Activated CD4-positive, alpha-beta T cell treated with anti-CD3 and anti-CD28 coated beads, Interleukin-2, amount 50 U/mL, for 1 hour (primary cell): Measurements from ENCODE around the gene ENTPD8.
A peak's percentile ranks its signal among the peaks of the same experiment; 100 is the strongest.
"Not testable (repeated sequence)": the region's sequence is repeated elsewhere in the genome, so short reads cannot be mapped to it uniquely, and the experiment has no call there.

ENCODE experiments used
- DNase-seq: peaks from one replicate; pipeline ENCODE4 v3.0.0-alpha.2; 2020

ENTPD8 gene

DNA sequence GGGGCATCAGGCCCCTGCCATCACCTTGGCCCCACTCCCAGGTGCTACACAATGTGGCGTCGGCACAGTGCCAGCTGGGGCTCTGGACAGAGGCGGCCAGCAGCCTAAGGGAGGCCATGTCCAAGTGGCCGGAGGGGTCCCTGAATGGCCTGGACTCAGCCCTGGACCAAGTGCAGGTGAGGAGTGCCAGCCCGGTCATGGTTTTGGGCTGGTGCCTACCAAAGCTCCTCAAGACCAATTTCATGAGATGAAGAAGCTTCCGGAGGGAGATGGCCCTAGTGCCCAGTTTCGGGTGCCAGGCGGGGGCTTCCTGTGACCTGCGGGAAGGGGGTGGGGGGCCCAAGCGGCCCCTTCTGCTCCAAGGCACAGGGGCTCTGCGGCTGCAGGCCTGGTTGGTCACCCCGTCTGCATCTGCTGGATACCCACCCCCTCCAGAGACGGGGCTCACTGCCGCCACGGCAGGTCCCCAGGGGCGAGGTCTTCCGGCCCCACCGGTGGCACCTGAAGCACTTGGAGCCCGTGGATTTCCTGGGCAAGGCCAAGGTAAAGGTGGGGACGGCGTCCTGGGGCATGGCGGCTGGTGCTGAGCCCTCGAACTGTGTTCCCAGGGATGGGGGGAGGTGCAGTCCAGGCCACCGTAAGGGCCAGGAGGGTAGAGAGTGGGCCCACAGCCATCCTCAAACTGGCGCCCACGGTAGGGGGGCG lies 12.2 kb downstream of the ENTPD8 start:
- DNase-seq = no peak

DNA sequence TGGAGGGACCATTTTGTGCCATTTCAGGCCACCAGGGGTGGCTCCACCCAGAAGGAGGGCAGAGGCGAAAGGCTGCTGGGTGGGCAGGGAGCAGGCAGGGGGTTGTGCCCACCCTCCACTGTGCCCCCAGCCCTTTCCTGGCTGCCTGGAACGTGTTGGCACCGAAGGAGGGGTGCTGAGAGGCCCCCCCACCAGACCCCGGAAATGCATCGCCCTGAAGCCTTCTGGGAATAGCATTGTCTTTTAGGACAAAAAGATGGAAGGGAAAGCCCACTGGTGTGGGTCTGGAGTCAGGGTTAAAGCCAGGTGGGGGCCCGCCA lies 12.9 kb downstream of the ENTPD8 start:
- DNase-seq = no peak

DNA sequence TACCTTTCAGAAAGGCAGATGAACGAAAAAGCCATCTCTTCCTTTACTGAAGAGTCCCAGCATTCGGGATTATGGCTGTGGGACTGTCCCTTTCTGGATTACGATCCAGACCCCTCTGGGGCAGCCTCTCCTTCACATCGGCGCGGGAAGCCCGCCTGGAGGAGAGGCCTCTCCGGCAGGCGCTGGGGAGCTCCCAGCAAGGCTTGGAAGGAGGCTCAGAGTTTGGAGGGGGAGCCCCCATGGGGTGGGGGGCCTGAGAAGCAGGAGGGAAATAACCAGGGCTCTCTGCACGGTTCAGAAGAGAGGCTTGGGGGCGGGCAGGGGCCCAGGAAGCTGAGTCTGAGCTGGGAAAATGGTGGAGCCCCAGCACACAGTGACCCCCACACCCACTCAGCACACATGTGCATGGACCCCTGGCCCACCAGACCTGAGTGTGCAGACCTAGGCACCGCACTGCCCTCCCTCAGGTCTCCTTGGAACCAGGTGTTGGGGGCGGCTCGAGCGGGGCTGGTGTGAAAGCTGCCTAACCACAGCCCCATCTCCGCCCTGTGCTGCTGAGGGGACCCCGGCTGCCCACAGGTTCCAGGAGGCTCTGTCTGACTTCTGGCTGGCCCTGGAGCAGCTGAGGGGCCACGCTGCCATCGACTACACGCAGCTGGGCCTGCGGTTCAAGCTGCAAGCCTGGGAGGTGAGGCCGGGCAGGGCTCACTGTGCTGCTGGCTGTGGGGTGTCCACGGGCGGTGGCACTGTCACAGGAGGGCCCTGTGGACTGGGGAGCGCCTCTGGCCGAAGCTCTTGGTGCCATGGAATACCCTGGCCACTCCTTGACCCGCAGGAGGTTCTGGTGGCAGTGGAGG lies 13.5 kb downstream of the ENTPD8 start:
- DNase-seq = no peak

DNA sequence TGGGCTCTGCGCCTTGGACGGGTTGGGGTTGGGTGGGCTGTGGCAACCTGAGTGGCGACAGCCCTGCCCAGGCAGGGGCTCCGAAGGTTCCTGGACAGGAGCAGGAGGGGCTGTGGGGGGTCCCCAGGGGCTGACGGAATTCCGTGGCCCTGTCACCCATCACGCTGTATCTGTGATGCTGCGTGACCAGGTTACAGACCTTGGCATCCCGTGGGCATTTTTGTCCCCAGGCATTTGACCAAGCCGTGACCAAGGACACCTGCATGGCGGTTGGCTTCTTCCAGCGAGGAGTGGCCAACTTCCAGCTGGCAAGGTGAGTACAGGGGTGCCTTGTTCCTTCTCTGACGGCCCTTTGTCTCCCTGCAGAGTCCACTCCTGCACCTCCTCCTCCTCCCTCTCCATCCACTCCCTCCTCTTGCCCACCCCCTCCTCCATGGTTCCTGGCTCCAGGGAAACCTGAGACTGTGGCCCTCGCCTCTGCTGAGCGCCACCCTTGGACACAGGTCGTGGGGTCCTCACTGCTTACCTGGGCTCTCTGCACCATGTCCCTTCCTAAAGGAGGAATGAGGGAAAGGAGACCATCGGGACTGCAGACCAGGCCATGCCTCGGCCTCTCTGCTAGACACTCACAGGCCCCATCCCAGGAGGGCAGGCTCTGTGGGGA lies 15.0 kb downstream of the ENTPD8 start:
- no peak for DNase-seq

DNA sequence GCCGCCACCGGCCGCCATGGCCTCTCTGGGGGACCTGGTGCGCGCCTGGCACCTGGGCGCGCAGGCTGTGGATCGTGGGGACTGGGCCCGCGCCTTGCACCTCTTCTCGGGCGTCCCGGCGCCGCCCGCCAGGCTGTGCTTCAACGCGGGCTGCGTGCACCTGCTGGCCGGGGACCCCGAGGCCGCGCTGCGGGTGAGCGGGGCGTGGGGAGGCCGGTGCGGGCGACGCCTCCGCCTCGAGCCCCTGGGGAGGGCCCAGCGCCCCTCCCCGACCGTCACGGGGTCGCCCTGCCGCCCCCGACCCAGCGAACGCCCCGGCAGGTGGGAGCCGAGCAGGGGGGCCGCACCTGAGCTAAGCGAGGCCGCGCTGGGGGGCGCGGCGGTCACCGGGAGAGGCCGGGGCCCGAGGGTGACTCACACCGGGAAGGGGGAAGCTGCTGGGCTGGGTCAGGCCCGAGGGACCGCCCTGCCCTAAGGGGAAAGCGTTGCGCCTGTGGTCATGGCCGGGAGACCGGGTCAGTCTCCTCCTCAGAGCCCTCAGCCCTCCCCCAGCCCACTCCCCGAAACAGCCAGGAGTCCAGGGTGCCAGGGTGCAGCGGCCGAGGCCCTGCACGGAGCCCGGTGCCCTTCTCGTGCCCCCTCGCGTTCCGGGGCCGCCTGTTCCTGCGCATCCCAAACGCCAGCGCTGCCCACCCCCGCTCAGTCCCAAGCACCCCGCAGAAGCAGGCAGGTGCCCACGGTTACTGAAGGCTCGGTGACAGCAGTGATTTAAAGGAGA lies 17.5 kb downstream of the ENTPD8 start:
- DNase-seq = no peak

DNA sequence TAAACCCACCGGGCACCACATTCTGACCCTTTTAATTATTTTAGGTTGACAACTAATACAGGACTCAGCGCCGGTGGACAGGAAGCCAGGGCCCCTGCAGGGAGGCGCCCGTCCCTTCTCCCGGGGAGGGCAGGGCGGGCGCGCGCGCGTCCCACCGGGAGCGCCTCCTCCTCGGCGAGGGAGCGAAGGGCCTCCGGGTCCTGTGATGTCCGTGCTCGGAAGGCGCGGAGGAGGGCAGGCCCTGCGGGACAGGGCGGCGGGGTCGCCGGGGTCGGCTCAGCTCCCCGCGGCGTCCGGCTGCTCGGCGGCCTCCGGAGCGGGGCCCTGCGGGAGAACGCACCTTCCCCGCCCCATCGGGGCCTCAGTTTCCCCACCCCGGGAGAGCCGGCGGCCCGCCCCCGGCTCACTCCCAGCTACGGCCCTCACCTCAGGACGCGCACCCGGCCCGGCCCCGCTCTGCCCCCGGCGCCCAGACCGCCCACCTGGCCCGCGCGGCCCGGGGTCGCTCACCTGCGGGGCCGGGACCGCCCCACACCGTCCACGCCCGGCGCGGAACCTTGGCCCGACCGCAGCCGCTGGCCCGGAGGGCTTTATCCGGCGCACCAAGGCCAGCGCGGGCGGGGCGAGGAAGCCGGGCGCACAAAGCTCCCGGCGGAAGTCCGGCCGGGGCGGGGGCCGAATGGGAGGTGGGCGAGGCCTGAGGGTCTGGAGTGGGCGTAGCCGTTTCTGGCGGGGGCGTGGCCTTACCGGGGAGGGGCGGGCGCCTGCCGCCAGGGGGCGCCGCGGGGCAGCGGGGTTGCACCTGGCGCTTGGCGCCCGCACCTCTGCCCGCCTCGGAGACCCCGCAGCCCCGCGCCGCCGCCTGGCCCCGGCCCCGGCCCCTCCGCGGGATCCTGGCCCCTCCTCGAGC lies 18.3 kb downstream of the ENTPD8 start, which contains the start of the genes EXD3 and NOXA1:
TSS of gene EXD3 (minus strand) at position 559 of the 910 bp plus-strand sequence. CDS start 27,805 bp downstream, outside the sequence.
TSS of gene NOXA1 (plus strand) at position 790 of the 910 bp plus-strand sequence. CDS start 137 bp downstream, outside the sequence.
- DNase-seq = peak; percentile 96

DNA sequence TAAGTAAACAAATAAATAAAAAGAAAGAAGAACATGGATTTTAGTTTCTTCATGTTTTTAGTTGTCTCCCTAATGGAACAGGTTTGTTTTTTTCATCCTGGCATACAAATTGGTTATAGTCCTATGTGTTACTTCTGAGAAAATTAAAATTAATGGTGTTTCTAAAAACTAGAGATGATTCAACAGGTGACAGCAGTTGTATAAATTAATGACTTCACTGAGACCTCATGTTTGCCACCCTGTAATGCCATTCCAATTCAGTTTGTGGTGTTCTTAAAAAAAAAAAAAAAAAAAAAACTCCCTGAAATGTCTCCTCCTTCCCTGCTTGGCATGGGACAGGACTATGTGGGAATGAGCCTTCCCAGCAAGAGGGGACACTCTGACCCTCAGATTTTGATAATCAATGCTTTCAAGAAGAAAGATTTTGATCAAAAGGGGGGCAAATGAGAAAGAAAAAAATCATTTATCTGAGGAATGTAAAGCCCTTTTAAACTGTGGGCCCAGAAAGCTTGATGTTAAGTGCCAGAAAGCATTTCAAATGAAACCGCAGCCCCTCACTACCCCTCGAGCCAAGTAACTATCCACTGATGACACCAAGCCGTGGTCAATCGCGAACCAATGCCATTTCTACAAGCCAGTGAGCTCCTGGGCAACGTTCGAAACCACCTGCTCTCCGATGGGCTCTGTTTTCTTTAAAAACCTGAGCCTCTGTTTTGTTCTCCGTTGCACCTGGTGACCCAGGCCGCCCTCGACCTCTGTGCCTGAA lies 19.1 kb downstream of the ENTPD8 start:
- no peak for DNase-seq

DNA sequence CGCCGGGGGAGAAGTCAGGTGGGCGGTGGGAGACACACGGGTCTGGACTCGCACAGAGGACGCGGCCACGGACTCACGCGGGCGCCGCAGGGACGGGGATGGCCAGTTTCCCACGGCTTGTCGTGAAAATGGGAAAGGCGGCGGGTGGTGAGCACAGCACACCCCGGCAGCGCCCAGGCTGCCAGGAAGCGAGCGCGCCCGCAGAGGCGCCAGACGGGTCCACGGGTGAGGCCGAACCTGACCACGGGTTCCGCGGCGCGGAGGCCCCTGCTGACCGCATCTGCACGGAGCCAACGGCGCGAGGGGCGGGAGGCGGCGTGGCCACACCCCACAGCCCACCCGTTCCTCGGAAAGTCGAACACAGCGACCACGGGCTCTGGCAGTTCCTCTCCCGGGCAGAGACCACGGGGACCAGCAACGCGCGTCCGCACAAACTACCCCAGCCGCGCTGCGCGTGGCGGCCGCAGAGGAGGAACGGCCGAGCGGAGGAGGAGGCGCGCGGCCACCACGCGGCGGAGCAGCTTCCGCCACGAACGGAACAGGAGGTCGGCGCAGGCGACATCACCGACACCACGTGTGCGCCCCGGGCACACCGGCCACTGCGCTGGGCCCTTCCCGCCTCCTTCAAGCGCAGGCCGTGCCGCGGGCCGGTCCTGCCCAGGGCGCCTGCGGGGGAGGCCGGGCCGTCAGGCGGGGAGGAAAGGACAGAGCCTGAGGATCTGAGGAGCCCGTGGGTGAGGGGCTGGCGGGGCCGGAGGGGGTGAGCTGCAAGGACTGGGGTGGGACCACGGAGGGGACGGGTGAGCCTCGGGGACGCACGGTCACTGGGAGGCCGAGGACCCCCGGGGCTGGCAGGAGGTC lies 23.8 kb downstream of the ENTPD8 start:
- DNase-seq = no peak

DNA sequence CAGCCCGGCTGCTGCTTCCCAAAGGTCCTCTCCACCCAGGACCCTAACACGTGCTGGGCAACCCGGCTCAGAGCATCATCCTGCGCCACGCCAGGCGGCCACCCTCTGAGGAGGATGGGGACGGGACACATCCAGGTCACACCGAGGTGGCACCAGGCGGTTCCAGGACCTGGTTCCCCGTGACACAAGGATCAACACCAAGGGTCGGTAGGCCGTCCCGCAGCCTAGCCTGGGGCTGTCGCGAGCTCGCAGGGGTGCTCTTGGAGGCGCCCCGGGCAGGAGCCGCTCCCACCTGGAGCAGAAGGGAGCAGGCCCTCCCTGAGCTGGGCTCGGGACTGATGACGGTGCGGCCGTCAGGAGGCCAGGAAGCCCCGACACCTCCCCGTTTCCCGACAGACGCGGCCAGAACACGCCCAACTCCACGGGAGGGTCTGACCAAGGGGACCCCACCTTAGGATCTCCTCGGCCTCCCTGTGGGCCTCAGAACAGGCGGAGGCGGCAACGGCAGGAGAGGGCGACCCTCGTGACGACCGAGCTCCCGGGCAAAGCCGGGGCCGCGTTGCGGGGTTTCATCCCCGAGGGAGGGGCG lies 24.5 kb downstream of the ENTPD8 start:
- no peak for DNase-seq

DNA sequence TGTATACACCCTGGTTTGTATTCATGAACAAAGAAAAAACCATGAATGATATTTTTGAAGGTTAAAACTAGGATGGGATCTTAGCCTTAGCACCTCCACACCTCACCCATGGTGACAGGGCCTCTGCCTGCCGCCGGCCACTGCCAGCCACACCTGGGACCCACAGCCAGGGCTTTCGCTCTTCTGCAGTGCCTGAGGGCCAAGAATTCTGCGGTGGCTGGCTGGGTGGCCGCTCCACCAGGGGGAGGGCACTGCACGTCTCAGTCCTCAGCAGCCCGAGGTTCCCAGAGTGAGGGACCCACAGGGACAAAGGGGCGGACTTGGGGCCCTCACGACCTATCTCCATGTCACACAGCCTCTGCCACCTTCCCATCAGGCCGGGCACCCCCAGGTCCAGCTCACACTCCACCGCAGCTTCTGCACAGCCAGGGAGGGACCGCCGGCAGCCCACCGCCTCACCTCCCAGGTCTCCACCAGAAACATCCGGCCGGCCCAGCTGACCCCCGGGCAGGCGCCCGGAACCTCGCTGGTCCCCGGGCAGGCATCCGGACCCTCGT lies 25.1 kb downstream of the ENTPD8 start:
- DNase-seq = no peak

DNA sequence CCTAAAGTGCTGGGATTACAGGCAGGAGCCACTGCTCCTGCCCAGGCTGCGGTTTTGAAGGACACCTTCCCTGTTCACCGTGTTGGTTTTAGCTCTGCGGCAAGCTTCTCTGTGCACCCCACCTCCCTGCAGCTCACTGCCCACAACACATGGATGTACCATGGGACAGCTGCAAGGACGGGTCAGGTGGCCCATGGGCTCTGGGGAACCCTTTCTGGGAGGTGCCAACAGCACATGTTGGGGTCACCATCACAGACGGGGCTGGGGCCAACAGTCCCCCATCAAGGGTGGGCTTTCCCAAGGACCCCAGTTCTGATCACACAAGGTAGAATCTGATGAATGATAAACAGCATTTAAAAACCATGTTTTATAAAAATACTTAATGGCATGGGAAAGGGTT lies 25.7 kb downstream of the ENTPD8 start:
- DNase-seq = no peak

DNA sequence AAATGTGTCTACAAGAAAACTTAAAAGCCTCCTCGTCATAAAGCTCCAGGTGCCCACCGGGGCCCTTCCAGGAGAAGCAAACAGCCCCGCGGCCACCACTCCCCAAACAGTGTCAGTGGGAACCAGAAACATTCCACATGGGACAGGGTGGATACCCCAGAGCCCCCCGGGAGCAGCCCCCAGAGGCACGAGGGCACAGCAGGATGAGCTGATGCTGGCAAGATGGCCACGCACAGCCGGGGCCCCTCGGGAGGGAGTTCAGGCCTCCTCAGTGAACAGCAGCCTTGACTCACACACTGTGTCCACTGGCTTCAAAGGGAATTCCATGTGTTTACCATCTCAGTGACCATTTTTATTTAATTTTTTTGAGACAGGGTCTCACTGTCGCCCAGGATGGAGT lies 28.7 kb downstream of the ENTPD8 start:
- no peak for DNase-seq

DNA sequence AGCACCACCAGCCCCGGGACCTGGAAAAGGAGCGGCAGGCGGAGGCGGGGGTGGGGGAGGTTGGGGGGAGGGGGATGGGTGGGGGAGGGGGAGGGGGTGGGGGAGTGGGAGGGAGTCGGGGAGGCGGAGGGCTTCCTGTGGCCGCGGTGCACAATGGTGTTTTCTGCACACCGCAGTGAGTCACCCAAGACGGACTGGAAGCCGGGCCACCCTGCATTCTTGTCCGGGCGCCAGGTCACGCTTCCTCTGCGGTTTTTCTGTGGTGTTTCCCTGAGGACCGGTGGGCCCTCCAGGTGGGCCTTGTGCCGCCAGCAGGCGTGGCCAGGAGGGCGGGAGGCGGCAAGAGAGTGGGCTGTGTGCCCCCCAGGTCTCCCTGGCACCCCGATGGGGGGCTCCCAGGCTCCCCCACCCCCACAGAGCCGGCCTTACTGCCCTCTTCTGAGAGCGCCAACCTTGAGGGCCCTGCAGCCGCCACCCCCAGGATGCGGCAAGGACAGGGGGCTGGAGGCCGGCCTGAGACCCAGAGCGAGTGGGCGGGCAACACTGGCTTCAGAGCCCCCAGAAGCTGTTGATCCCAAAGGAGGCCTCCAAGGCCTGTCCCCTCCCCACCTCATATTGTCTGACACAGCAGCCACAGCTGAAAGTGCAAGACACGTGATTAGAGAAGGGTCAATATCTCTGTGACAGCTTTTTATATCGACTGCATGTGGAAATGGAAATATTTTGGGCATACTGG lies 29.3 kb downstream of the ENTPD8 start:
- DNase-seq = no peak

DNA sequence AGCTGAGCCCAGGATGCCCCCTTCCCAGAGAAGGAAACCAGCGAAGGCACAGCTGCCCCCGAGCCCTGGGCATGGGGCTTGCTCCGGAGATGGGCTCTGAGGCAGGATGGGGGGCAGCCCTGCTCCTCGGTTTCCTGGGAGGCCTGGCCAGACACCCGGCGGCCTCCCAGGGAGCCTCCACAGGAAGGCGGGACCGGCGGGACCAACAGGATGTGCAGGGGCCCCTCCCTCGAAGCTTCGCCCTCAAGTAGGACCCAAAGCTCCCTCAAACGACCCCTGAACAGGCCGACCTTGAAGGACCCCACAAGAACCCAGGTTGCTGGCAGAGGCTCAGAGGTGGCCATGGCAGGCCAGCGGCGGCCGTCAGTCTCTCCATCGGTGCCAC lies 29.9 kb downstream of the ENTPD8 start:
- DNase-seq = no peak

DNA sequence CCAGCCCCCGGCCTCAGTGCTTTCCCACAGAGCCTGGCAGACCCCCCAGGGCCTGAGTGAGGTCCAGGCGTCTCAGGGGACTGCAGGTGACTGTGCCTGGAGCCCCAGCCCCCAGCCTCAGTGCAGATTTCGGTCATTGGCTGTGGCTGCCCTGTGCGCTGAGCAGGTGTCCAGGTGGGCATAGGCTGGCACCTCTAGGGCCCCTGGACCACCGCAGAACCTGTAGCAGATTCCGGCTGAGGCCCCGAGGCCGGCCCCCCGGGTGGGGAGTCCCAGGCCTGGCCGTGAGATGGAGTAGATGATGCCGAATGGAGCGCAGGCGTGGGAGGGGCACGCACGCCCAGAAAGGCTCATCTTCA lies 30.3 kb downstream of the ENTPD8 start:
- DNase-seq = no peak

DNA sequence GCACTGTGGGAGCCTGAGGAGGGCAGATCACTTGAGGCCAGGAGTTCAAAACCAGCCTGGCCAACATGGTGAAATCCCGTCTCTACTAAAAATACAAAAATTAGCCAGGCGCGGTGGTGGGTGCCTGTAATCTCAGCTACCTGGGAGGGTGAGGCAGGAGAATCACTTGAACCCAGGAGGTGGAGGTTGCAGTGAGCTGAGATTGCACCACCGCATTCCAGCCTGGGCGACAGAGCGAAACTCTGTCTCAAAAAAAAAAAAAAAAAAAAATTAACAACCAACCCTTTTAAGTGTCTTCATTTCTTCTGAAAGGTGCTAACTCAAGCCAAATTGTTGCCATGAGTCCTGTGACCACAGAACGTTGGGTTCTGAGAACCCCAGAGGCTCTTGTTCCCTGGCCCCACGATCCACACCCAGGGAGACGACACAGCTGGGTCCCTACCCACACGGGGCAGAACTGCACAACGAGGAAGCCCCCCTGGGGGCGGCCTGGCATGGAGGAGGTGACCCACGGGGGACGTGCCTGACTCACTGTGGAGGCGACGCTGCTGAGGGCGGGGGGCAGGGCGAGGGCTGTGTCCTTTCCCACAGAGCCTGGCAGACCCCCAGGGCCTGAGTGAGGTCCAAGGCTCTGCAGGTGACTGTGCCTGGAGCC lies 30.8 kb downstream of the ENTPD8 start:
- DNase-seq = not testable (repeated sequence)

DNA sequence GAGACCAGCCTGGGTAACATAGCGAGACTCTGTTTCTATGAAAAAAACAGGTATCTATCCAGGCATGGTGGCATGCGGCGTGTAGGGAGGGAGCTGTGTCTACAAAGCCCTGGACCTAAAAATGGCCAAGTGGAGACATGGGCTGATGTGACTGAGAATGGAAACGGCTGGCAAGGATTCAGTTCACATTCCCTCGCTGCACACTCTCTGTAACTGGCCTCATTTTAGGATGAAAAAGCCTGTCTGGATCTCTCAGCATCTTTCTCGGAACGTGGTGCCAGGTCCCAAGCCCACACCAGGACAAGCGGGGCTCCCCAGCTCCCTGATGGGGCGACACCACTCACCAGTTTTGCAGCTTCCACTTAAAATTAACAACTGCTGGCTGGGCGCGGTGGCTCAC lies 31.6 kb downstream of the ENTPD8 start:
- DNase-seq = no peak
